ENCODE results near the gene HSPA2.

DNA sequence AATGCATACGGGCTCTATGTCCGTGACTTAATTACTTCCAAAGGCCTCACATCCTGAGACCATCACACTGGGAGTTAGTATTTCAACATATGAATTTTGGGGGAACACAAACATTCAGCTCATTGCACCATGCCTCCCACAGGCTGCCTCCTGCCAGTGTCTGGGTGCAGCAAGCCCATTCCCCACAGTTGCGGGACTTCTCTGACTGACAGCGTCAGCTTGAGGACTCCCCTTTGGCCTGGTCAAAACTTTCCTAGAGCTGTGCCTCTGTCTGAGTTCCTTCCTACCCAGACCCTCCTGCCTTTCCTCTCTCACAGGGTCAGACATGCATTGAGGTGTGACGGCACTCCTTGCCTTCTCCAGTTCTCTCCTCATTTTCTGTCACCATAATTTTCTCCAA, 36.7 kb downstream of the HSPA2 start:
- TF ChIP-seq, protein P1, sequence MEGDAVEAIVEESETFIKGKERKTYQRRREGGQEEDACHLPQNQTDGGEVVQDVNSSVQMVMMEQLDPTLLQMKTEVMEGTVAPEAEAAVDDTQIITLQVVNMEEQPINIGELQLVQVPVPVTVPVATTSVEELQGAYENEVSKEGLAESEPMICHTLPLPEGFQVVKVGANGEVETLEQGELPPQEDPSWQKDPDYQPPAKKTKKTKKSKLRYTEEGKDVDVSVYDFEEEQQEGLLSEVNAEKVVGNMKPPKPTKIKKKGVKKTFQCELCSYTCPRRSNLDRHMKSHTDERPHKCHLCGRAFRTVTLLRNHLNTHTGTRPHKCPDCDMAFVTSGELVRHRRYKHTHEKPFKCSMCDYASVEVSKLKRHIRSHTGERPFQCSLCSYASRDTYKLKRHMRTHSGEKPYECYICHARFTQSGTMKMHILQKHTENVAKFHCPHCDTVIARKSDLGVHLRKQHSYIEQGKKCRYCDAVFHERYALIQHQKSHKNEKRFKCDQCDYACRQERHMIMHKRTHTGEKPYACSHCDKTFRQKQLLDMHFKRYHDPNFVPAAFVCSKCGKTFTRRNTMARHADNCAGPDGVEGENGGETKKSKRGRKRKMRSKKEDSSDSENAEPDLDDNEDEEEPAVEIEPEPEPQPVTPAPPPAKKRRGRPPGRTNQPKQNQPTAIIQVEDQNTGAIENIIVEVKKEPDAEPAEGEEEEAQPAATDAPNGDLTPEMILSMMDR (IDR thresholded peaks at IDR 0.05; ENCODE audit: low read depth, low read length), result no peak
- TF ChIP-seq, protein P2, sequence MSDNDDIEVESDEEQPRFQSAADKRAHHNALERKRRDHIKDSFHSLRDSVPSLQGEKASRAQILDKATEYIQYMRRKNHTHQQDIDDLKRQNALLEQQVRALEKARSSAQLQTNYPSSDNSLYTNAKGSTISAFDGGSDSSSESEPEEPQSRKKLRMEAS (IDR thresholded peaks at IDR 0.05; ENCODE audit: low read depth, low read length), result no peak
- TF ChIP-seq POLR2A (IDR thresholded peaks at IDR 0.05; ENCODE audit: extremely low read depth, insufficient read length), result no peak
